Anterior cingulate cortex (tissue), 58 donors: Measurements from ENCODE around the gene SYNGR4.

Experiments
- DNase-seq, 58 donors: peaks; one replicate each; lab custom pipeline; 2025; lab: John Stamatoyannopoulos, UW

SYNGR4 gene

DNA sequence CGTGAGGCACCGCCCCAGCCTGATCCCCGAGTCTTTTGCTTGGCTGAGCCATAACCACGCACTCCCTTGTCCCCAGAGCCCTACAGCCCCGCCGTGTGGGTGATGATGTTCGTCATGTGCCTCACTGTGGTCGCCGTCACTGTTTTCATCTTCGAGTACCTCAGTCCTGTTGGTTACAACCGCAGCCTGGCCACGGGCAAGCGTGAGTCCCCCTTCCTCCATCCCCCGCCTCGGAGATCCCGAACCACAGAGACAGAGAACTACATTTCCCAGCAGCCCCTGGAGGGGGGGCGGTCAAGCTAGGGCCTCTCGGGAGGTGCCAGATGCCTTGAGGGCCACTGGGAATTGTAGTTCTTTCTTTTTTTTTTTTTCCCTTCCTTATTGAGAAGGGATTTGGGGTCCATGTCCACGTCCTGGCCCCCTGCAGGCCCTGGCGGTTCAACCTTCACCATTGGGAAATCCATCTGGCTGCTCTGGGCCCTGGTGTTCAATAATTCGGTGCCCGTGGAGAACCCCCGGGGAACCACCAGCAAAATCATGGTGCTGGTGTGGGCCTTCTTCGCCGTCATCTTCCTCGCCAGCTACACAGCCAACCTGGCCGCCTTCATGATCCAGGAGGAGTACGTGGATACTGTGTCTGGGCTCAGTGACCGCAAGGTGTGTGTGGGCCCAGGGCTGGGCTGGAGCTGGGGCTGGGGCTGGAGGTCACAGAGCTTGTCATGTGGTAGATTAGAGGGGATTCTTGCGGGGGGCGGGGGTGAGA lies 55.2 kb downstream of the SYNGR4 start:
- peak in 22 of 58 donors; percentile 4 to 56 (median 28) for DNase-seq

GRCh38 chr19:48421548-48421947 lies 57.4 kb downstream of the SYNGR4 start:
- DNase-seq, result no peak

GRCh38 chr19:48424694-48425219 lies 60.6 kb downstream of the SYNGR4 start:
- DNase-seq, result peak in 8 of 58 donors; percentile 6 to 20 (median 16)
